ENCODE results near the gene GNGT2.

DNA sequence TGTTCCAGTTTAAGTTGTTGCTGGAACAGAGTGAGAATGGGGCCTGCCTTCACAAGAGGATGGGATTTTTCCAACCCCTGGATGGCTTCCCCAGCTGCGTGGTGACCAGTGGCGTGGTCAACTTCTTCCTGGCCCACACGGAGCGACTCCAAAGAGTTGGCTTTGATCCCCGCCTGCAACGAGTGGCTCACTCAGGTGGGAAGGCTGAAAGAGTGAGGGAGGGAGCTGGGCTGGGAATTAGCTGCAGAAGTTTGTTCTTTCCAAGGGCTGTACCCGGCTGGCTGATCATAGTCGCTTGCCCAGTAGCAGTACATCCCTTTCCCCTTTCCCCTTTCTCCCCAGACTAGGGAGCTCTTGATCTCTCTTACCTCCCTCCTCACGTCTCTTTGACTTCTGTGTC lies 41.7 kb downstream of the GNGT2 start:
- TF ChIP-seq EZH2 (IDR thresholded peaks at IDR 0.05; ENCODE audit: low read length) (no peak), CTCF (optimal IDR thresholded peaks at IDR 0.05 in 1 of 3, IDR thresholded peaks at IDR 0.05 in 1 of 3, conservative IDR thresholded peaks at IDR 0.05 in 1 of 3; ENCODE audit: extremely low read depth in 1 of 3, insufficient read depth in 2 of 3, low read length in 3 of 3) (no peak)
